ENCODE data around the gene PNPLA7.

PNPLA7 gene

DNA sequence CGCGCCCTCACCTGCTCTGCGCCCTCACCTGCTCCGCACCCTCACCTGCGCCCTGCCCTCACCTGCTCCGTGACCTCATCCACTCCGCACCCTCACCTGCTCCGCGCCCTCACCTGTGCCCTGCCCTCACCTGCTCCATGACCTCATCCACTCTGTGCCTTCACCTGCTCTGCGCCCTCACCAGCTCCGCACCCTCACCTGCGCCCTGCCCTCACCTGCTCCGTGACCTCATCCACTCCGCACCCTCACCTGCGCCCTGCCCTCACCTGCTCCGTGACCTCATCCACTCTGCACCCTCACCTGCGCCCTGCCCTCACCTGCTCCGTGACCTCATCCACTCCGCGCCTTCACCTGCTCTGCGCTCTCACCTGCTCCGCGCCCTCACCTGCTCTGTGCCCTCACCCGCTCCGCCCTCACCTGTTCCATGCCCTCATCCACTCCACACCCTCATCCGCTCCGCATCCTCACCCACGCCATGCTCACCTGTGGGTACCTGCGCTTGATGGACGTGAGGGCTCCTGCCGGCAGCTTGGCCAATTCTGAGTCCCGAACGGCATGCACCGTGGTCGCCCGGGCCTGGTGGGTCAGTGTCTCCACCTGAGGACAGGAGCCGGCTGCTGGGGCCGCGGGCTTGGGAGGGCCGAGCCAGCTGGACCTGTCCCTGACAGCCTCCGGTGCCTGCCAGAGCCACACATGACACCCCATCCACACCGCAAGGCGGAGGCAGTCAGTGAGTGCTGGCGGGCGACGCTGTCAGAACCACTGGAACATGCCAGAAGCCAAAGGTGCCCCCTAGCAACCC, 55.5 kb downstream of the PNPLA7 start:
- no peak overlapping the region for H3K27ac ChIP-seq
- TF ChIP-seq, protein P1, sequence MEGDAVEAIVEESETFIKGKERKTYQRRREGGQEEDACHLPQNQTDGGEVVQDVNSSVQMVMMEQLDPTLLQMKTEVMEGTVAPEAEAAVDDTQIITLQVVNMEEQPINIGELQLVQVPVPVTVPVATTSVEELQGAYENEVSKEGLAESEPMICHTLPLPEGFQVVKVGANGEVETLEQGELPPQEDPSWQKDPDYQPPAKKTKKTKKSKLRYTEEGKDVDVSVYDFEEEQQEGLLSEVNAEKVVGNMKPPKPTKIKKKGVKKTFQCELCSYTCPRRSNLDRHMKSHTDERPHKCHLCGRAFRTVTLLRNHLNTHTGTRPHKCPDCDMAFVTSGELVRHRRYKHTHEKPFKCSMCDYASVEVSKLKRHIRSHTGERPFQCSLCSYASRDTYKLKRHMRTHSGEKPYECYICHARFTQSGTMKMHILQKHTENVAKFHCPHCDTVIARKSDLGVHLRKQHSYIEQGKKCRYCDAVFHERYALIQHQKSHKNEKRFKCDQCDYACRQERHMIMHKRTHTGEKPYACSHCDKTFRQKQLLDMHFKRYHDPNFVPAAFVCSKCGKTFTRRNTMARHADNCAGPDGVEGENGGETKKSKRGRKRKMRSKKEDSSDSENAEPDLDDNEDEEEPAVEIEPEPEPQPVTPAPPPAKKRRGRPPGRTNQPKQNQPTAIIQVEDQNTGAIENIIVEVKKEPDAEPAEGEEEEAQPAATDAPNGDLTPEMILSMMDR (IDR thresholded peaks at IDR 0.05) = no peak
- no peaks in the 10 kb centered on the region for H3K4me1 ChIP-seq
- no peak overlapping the region for H2AFZ ChIP-seq
- no peaks in the 10 kb centered on the region for H3K79me2 ChIP-seq
- no peaks in the 10 kb centered on the region for H3K36me3 ChIP-seq (ENCODE audit: control insufficient read depth, insufficient read depth, low read length)
- H3K9ac ChIP-seq = no peak overlapping the region
- no peaks in the 10 kb centered on the region for H3K9me3 ChIP-seq (ENCODE audit: control insufficient read depth, low read length)
- no peak overlapping the region for H3K4me3 ChIP-seq (ENCODE audit: low read depth, low read length)
- no peak overlapping the region for H3K4me2 ChIP-seq (ENCODE audit: low read length)
- no peaks in the 10 kb centered on the region for H3K27me3 ChIP-seq (ENCODE audit: control insufficient read depth, insufficient read depth, low read length)

DNA sequence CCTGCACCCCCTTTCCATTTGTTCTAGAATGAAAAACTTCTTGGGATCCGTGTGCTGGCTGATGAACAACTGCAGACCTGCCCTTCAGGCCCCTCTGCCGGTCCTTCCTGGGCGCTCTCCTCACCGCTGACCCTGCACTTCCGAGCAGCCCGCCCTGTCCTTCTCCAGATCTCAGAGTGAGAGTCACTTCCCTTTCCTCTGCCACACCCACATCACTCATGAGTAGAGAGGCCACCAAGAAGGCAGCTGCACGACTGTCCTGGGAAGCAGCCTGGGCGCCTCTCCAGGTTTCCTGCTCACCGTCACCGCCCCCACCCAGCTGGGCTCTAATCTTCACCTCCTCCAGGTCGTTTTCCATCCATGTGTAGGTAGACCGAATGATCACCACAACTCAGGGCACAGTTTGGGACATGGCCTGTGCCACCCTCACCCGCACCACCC, 56.1 kb downstream of the PNPLA7 start:
- no peak overlapping the region for H3K4me3 ChIP-seq (ENCODE audit: low read depth, low read length)
- H3K27me3 ChIP-seq (ENCODE audit: control insufficient read depth, insufficient read depth, low read length) = no peaks in the 10 kb centered on the region
- no peak overlapping the region for H2AFZ ChIP-seq
- H3K36me3 ChIP-seq (ENCODE audit: control insufficient read depth, insufficient read depth, low read length) = no peaks in the 10 kb centered on the region
- H3K9me3 ChIP-seq (ENCODE audit: control insufficient read depth, low read length) = no peaks in the 10 kb centered on the region
- no peak overlapping the region for H3K9ac ChIP-seq
- TF ChIP-seq, protein P1 (IDR thresholded peaks at IDR 0.05) = no peak
- H3K27ac ChIP-seq = no peak overlapping the region
- H3K4me2 ChIP-seq (ENCODE audit: low read length) = no peak overlapping the region
- H3K79me2 ChIP-seq = no peaks in the 10 kb centered on the region
- no peaks in the 10 kb centered on the region for H3K4me1 ChIP-seq

- Histone ChIP-seq H3K4me1 (no peaks in the 10 kb centered on the region), H3K9ac (no peak overlapping the region), H3K4me3 (ENCODE audit: low read depth, low read length) (no peak overlapping the region), H3K4me2 (ENCODE audit: low read length) (no peak overlapping the region), H3K79me2 (no peaks in the 10 kb centered on the region), H3K36me3 (ENCODE audit: control insufficient read depth, insufficient read depth, low read length) (no peaks in the 10 kb centered on the region), H3K27ac (no peak overlapping the region), H3K27me3 (ENCODE audit: control insufficient read depth, insufficient read depth, low read length) (no peaks in the 10 kb centered on the region), H3K9me3 (ENCODE audit: control insufficient read depth, low read length) (no peaks in the 10 kb centered on the region), H2AFZ (no peak overlapping the region)
- TF ChIP-seq, protein P1 (IDR thresholded peaks at IDR 0.05) = no peak
Measured at GRCh38 chr9:137493364-137494103, 56.7 kb downstream of the PNPLA7 start.

DNA sequence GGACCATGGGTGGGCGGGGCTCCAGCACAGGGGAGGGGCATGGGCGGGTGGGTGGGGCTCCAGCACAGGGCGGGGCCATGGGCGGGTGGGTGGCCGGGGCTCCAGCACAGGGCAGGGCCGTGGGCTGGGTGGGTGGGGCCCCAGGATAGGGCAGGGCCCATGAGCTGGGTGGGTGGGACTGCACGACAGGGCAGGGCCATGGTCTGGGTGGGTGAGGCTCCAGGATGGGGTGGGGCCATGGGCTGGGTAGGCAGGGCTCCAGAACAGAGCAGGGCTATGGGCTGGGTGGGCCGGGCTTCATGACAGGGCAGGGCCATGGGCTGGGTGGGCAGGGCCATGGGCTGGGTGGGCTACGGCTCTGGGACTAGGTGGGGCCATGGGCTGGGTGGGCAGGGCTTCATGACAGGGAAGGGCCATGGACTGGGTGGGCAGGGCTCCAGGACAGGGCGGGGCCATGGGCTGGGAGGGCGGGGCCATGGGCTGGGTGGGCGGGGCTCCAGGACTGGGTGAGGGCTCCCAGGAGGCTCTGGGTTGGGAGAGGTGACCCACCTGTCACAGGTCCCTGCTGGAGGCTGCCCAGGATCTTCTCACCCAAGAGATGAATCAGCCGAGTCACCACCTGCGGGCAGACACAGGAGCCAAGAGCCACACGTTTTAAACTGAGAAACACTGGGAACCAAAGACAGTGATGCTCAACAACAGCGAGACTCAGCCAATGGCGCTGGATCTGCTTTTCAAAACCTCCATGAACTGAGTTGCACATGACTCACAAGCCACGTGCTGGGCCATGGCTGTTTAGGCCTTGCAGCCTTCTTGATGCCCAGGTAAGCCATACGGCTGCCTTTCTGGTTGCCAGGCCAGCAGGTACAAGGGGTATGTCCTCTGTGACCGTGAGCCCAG, 57.5 kb downstream of the PNPLA7 start:
- Histone ChIP-seq H3K4me1 (no peaks in the 10 kb centered on the region), H3K4me2 (ENCODE audit: low read length) (no peak overlapping the region), H3K27me3 (ENCODE audit: control insufficient read depth, insufficient read depth, low read length) (no peaks in the 10 kb centered on the region), H3K79me2 (no peaks in the 10 kb centered on the region), H2AFZ (no peak overlapping the region), H3K27ac (no peak overlapping the region), H3K9ac (no peak overlapping the region), H3K4me3 (ENCODE audit: low read depth, low read length) (no peak overlapping the region), H3K9me3 (ENCODE audit: control insufficient read depth, low read length) (no peaks in the 10 kb centered on the region), H3K36me3 (ENCODE audit: control insufficient read depth, insufficient read depth, low read length) (no peaks in the 10 kb centered on the region)
- TF ChIP-seq, protein P1 (IDR thresholded peaks at IDR 0.05) = no peak

Measured in parathyroid adenoma (tissue), 2 donors.